IPS-20b (cell line): Measurements from ENCODE around the gene TST.

Experiments
- H3K27ac ChIP-seq: one replicate; pipeline ENCODE4 v1.5.1; 2013; ENCODE audit warnings: low read length
- H3K27me3 ChIP-seq: 2 replicates; pipeline ENCODE4 v1.6.1; 2013; ENCODE audit warnings: mild to moderate bottlenecking, low read length, inconsistent platforms; ENCODE audit not compliant: insufficient read depth
- H3K36me3 ChIP-seq: 2 replicates; pipeline ENCODE4 v1.6.1; 2013; ENCODE audit warnings: low read depth, mild to moderate bottlenecking, inconsistent platforms, low read length, moderate library complexity; ENCODE audit not compliant: insufficient read depth
- H3K4me1 ChIP-seq: 2 replicates; pipeline ENCODE4 v1.6.1; 2013; ENCODE audit warnings: mild to moderate bottlenecking, control low read depth, inconsistent platforms, low read length, moderate library complexity; ENCODE audit not compliant: insufficient read depth
- H3K4me3 ChIP-seq: 2 replicates; pipeline ENCODE4 v1.5.1; 2013; ENCODE audit warnings: mild to moderate bottlenecking, low read length, inconsistent platforms
- H3K9ac ChIP-seq: 2 replicates; pipeline ENCODE4 v1.6.1; 2013; ENCODE audit warnings: low read depth, mild to moderate bottlenecking, inconsistent platforms, low read length, moderate library complexity
- H3K9me3 ChIP-seq: 2 replicates; pipeline ENCODE4 v1.6.1; 2013; ENCODE audit warnings: mild to moderate bottlenecking, low read depth, low read length, inconsistent platforms; ENCODE audit not compliant: insufficient read depth

Gene TST

GRCh38 chr22:37043209-37043827 is 24.1 kb upstream of the TST start:
- H3K9me3 ChIP-seq: no peaks in the 10 kb centered on the region
- H3K36me3 ChIP-seq: no peaks in the 10 kb centered on the region
- H3K9ac ChIP-seq: no peak overlapping the region
- H3K4me1 ChIP-seq: no peaks in the 10 kb centered on the region
- H3K27ac ChIP-seq: no peak overlapping the region
- no peaks in the 10 kb centered on the region; the same call in 1 of the 2 replicates for H3K27me3 ChIP-seq
- no peak overlapping the region for H3K4me3 ChIP-seq

- no peak overlapping the region for H3K9ac ChIP-seq
- H3K9me3 ChIP-seq: no peaks in the 10 kb centered on the region
- H3K27me3 ChIP-seq: no peaks in the 10 kb centered on the region; the same call in 1 of the 2 replicates
- H3K4me1 ChIP-seq: no peaks in the 10 kb centered on the region
- no peak overlapping the region for H3K27ac ChIP-seq
- H3K4me3 ChIP-seq: no peak overlapping the region
- H3K36me3 ChIP-seq: no peaks in the 10 kb centered on the region
These were observed 20.2 kb upstream of the TST start for GRCh38 chr22:37039466-37039865.

GRCh38 chr22:37037669-37038068 is 18.4 kb upstream of the TST start:
- Histone ChIP-seq H3K9me3 (no peaks in the 10 kb centered on the region), H3K4me1 (no peaks in the 10 kb centered on the region), H3K4me3 (no peak overlapping the region), H3K27ac (no peak overlapping the region), H3K27me3 (no peaks in the 10 kb centered on the region), H3K36me3 (no peaks in the 10 kb centered on the region), H3K9ac (no peak overlapping the region)

- Histone ChIP-seq H3K27ac (no peak overlapping the region), H3K36me3 (no peaks in the 10 kb centered on the region), H3K27me3 (no peaks in the 10 kb centered on the region), H3K4me1 (no peaks in the 10 kb centered on the region), H3K4me3 (no peak overlapping the region), H3K9ac (no peak overlapping the region), H3K9me3 (no peaks in the 10 kb centered on the region)
These were observed 17.6 kb upstream of the TST start for GRCh38 chr22:37036655-37037377.

- Histone ChIP-seq H3K9me3 (no peaks in the 10 kb centered on the region), H3K27me3 (no peaks in the 10 kb centered on the region), H3K4me3 (no peak overlapping the region), H3K9ac (no peak overlapping the region), H3K36me3 (peaks cover 18% of the 10 kb centered on the region), H3K4me1 (no peaks in the 10 kb centered on the region), H3K27ac (no peak overlapping the region)
These were observed 14.6 kb upstream of the TST start for GRCh38 chr22:37033605-37034430.

GRCh38 chr22:37032535-37033460 is 13.6 kb upstream of the TST start:
- Histone ChIP-seq H3K27ac (no peak overlapping the region), H3K9ac (no peak overlapping the region), H3K9me3 (no peaks in the 10 kb centered on the region), H3K4me1 (no peaks in the 10 kb centered on the region), H3K27me3 (no peaks in the 10 kb centered on the region), H3K4me3 (no peak overlapping the region), H3K36me3 (peaks cover 23% of the 10 kb centered on the region)

- H3K36me3 ChIP-seq: peaks cover 30% of the 10 kb centered on the region
- no peak overlapping the region for H3K27ac ChIP-seq
- no peaks in the 10 kb centered on the region for H3K9me3 ChIP-seq
- no peak overlapping the region for H3K4me3 ChIP-seq
- H3K9ac ChIP-seq: no peak overlapping the region
- H3K27me3 ChIP-seq: no peaks in the 10 kb centered on the region
- H3K4me1 ChIP-seq: no peaks in the 10 kb centered on the region
These were observed 12.9 kb upstream of the TST start for GRCh38 chr22:37032134-37032534.

GRCh38 chr22:37030560-37031281 is 11.5 kb upstream of the TST start:
- H3K27ac ChIP-seq: no peak overlapping the region
- H3K4me1 ChIP-seq: no peaks in the 10 kb centered on the region
- no peaks in the 10 kb centered on the region for H3K9me3 ChIP-seq
- H3K27me3 ChIP-seq: no peaks in the 10 kb centered on the region
- peaks cover 44% of the 10 kb centered on the region for H3K36me3 ChIP-seq
- no peak overlapping the region for H3K4me3 ChIP-seq
- no peak overlapping the region for H3K9ac ChIP-seq

GRCh38 chr22:37028692-37029674 is 9.7 kb upstream of the TST start:
- H3K27ac ChIP-seq: no peak overlapping the region
- no peaks in the 10 kb centered on the region for H3K27me3 ChIP-seq
- no peak overlapping the region for H3K9ac ChIP-seq
- no peak overlapping the region for H3K4me3 ChIP-seq
- no peaks in the 10 kb centered on the region for H3K4me1 ChIP-seq
- no peaks in the 10 kb centered on the region for H3K9me3 ChIP-seq
- peaks cover 56% of the 10 kb centered on the region for H3K36me3 ChIP-seq

- peaks cover 56% of the 10 kb centered on the region for H3K36me3 ChIP-seq
- H3K9ac ChIP-seq: no peak overlapping the region
- no peak overlapping the region for H3K4me3 ChIP-seq
- H3K27ac ChIP-seq: no peak overlapping the region
- H3K9me3 ChIP-seq: no peaks in the 10 kb centered on the region
- no peaks in the 10 kb centered on the region for H3K27me3 ChIP-seq
- no peaks in the 10 kb centered on the region for H3K4me1 ChIP-seq
These were observed 8.3 kb upstream of the TST start for GRCh38 chr22:37027556-37027955.
